Neuron (in vitro differentiated cells): ENCODE data around the gene TEK.
"Not testable (repeated sequence)": the region's sequence is repeated elsewhere in the genome, so short reads cannot be mapped to it uniquely, and the experiment has no call there.

ENCODE experiments used
- H2AFZ ChIP-seq: one replicate; pipeline ENCODE4 v1.6.1; 2013; ENCODE audit warnings: low read depth, mild to moderate bottlenecking, inconsistent platforms, low read length, moderate library complexity
- H3K27me3 ChIP-seq: one replicate; pipeline ENCODE4 v1.6.1; 2013; ENCODE audit warnings: low read length; ENCODE audit not compliant: insufficient read depth
- H3K36me3 ChIP-seq: one replicate; pipeline ENCODE4 v1.6.1; 2013; ENCODE audit warnings: low read length; ENCODE audit not compliant: insufficient read depth
- H3K4me1 ChIP-seq: one replicate; pipeline ENCODE4 v1.6.1; 2013; ENCODE audit warnings: low read length; ENCODE audit not compliant: insufficient read depth
- H3K4me3 ChIP-seq: 2 replicates; pipeline ENCODE4 v1.5.1; 2013; ENCODE audit warnings: mild to moderate bottlenecking, low read length, moderate library complexity
- H3K9me3 ChIP-seq: one replicate; pipeline ENCODE4 v1.6.1; 2013; ENCODE audit warnings: low read length

The TEK gene

DNA sequence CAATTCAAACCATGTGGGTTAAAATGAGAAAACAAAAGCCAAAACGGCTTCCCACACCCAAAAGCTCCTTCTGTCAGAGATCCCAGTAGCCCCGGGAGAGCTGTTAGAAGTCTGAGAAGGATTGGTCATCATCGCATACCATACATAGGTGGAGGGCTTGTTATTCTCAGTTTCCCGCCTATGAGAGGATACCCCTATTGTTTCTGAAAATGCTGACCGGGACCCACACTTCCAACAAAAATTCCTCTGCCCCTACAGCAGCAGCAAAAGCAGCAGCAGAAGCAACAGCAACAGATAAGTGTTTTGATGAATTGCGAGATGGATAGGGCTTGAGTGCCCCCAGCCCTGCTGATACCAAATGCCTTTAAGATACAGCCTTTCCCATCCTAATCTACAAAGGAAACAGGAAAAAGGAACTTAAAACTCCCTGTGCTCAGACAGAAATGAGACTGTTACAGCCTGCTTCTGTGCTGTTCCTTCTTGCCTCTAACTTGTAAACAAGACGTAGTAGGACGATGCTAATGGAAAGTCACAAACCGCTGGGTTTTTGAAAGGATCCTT, at the start of gene TEK:
Gene TEK, plus strand, starts transcription at position 245 of the 561 bp plus-strand sequence. CDS start 366 bp downstream, outside the sequence.
- Histone ChIP-seq H3K9me3 (no peaks in the 10 kb centered on the region), H2AFZ (no peak within 1 kb of the TSS), H3K4me3 (no peak within 1 kb of the TSS), H3K27me3 (no peaks in the 10 kb centered on the region), H3K36me3 (no peaks in the 10 kb centered on the region), H3K4me1 (no peaks in the 10 kb centered on the region)

- H3K36me3 ChIP-seq: peaks cover 14% of the 10 kb centered on the region
Measured at GRCh38 chr9:27059412-27059811, 49.6 kb upstream of the TEK start.

GRCh38 chr9:27059907-27060306, 49.1 kb upstream of the TEK start:
- Histone ChIP-seq H3K4me3 (no peak overlapping the region), H3K9me3 (no peaks in the 10 kb centered on the region), H3K36me3 (peaks cover 14% of the 10 kb centered on the region), H3K4me1 (no peaks in the 10 kb centered on the region), H2AFZ (no peak overlapping the region), H3K27me3 (no peaks in the 10 kb centered on the region)

More at GRCh38 chr9:27059412-27059811, 49.6 kb upstream of the TEK start:
- Histone ChIP-seq H3K9me3 (no peaks in the 10 kb centered on the region), H3K27me3 (no peaks in the 10 kb centered on the region), H3K4me3 (no peak overlapping the region), H2AFZ (no peak overlapping the region), H3K4me1 (no peaks in the 10 kb centered on the region)

DNA sequence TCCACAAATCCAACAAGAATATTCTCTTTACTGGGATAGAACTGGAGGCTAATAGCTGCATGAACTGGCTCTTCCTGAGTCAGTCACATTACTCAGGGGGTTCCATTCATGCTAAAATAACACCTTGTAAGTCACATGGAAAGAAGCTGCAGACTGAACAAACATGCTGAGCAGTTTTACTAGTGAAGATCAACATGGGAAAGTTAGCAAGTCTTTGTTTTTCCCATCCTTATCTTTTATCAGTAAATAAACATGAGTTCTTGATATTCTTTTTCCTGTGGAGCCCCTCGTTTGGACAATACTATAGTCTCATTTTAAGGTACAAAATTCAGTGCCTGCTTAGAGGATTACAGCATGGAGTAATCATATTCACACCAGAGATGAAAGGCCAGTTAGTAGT, 43.7 kb upstream of the TEK start:
- H3K4me1 ChIP-seq: no peaks in the 10 kb centered on the region
- H3K27me3 ChIP-seq: no peaks in the 10 kb centered on the region
- H3K36me3 ChIP-seq: peaks cover 2% of the 10 kb centered on the region
- no peak overlapping the region for H2AFZ ChIP-seq
- no peak overlapping the region for H3K4me3 ChIP-seq
- no peaks in the 10 kb centered on the region for H3K9me3 ChIP-seq

GRCh38 chr9:27073841-27074728, 34.9 kb upstream of the TEK start:
- no peaks in the 10 kb centered on the region for H3K9me3 ChIP-seq
- H3K4me3 ChIP-seq: no peak overlapping the region
- H3K27me3 ChIP-seq: no peaks in the 10 kb centered on the region
- no peaks in the 10 kb centered on the region for H3K4me1 ChIP-seq
- H2AFZ ChIP-seq: no peak overlapping the region
- no peaks in the 10 kb centered on the region for H3K36me3 ChIP-seq

DNA sequence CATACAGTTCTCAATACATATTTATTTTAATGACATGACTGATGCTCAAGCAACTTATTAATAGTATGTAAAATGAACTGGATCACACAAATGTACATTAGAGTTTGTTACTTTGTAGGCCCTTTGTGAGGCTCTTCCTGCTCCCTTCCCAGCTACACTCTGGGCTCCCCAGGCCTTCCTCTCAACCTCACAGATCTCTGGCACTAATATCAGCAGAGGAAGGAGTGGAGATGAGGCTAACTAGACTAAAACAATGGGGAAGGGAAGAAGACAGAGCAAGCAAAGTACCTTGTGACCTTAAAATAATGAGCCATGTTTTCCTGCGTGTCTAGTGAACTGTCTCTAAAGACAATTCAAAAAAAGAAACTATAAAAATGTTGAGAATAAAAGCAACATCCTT, 30.3 kb upstream of the TEK start:
- no peaks in the 10 kb centered on the region for H3K36me3 ChIP-seq

DNA sequence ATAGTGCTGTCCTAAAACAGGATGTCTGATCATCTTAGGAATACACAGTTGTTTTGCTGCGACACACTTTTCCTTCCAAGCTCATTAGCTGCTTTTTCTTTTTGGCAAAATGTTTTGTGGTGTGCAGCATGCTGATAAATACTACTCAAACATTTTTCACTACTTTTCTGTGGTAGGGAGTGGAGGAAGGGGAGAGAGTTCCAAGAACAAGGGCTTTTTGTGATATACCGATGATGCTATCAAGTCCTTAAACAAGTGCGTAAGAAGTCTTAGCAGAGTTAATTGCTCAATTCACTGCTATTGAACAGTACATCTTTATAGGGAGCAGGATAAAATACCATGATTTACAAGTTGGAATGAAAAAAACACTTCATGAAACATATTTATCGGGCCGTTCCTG, 23.6 kb upstream of the TEK start:
- no peak overlapping the region for H3K4me3 ChIP-seq
- no peaks in the 10 kb centered on the region for H3K36me3 ChIP-seq
- no peaks in the 10 kb centered on the region for H3K4me1 ChIP-seq
- no peaks in the 10 kb centered on the region for H3K27me3 ChIP-seq
- H3K9me3 ChIP-seq: no peaks in the 10 kb centered on the region
- no peak overlapping the region for H2AFZ ChIP-seq

More for the DNA sequence above, 30.3 kb upstream of the TEK start:
- no peaks in the 10 kb centered on the region for H3K9me3 ChIP-seq
- no peaks in the 10 kb centered on the region for H3K4me1 ChIP-seq
- H2AFZ ChIP-seq: no peak overlapping the region
- H3K4me3 ChIP-seq: no peak overlapping the region
- no peaks in the 10 kb centered on the region for H3K27me3 ChIP-seq

- Histone ChIP-seq H3K36me3 (no peaks in the 10 kb centered on the region), H3K4me3 (no peak overlapping the region), H3K4me1 (no peaks in the 10 kb centered on the region), H3K9me3 (no peaks in the 10 kb centered on the region), H2AFZ (no peak overlapping the region), H3K27me3 (no peaks in the 10 kb centered on the region)
Measured at GRCh38 chr9:27086818-27087680, 22.0 kb upstream of the TEK start.

DNA sequence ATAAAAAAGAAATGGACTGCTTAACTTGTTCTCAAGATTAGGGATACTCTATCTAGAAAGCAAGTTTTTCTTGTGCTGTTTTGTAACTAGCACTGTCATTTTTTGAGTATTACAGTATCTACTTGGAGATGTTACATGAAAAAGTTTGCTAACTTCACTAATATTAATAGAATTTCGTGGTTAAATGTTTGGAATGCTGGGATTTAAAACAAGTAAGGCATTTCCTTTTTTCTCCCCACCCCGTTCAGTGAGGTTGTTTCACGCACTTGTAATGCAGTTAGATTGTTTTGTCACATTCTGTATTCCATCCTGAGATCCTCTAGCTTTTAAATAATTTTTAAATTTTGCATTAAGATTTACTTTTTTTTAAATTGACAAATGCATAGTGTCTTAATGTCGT, 20.0 kb upstream of the TEK start:
- Histone ChIP-seq H3K36me3 (no peaks in the 10 kb centered on the region), H3K4me1 (no peaks in the 10 kb centered on the region), H3K4me3 (no peak overlapping the region), H3K27me3 (no peaks in the 10 kb centered on the region), H2AFZ (no peak overlapping the region), H3K9me3 (no peaks in the 10 kb centered on the region)

- Histone ChIP-seq H2AFZ (no peak overlapping the region), H3K9me3 (no peaks in the 10 kb centered on the region), H3K36me3 (no peaks in the 10 kb centered on the region), H3K4me3 (no peak overlapping the region), H3K4me1 (peaks cover 4% of the 10 kb centered on the region), H3K27me3 (no peaks in the 10 kb centered on the region)
Measured at GRCh38 chr9:27089706-27090105, 19.3 kb upstream of the TEK start.

GRCh38 chr9:27090231-27090630, 18.8 kb upstream of the TEK start:
- Histone ChIP-seq H3K9me3 (no peaks in the 10 kb centered on the region), H3K4me3 (no peak overlapping the region), H3K4me1 (peaks cover 5% of the 10 kb centered on the region), H3K27me3 (no peaks in the 10 kb centered on the region), H3K36me3 (no peaks in the 10 kb centered on the region), H2AFZ (no peak overlapping the region)

GRCh38 chr9:27090711-27091110, 18.3 kb upstream of the TEK start:
- Histone ChIP-seq H3K36me3 (no peaks in the 10 kb centered on the region), H3K4me1 (peaks cover 5% of the 10 kb centered on the region), H3K9me3 (no peaks in the 10 kb centered on the region), H2AFZ (no peak overlapping the region), H3K4me3 (no peak overlapping the region), H3K27me3 (no peaks in the 10 kb centered on the region)

- not testable (repeated sequence) for H3K4me3 ChIP-seq, H3K27me3 ChIP-seq, H3K36me3 ChIP-seq, H2AFZ ChIP-seq, H3K9me3 ChIP-seq, H3K4me1 ChIP-seq
Measured at GRCh38 chr9:27092496-27092895, 16.5 kb upstream of the TEK start.
